Endometrium (tissue), 2 donors: ENCODE results near the gene ZSCAN5A.
"Not testable (repeated sequence)": the region's sequence is repeated elsewhere in the genome, so short reads cannot be mapped to it uniquely, and the experiment has no call there.

ENCODE experiments used
- FAIRE-seq: peaks from 2 replicates; lab custom pipeline; 2012; peaks lifted over from hg19 to GRCh38; lab: Jason Lieb, UNC
- donor health status: control.
- donor health status: control.

ZSCAN5A gene, protein sequence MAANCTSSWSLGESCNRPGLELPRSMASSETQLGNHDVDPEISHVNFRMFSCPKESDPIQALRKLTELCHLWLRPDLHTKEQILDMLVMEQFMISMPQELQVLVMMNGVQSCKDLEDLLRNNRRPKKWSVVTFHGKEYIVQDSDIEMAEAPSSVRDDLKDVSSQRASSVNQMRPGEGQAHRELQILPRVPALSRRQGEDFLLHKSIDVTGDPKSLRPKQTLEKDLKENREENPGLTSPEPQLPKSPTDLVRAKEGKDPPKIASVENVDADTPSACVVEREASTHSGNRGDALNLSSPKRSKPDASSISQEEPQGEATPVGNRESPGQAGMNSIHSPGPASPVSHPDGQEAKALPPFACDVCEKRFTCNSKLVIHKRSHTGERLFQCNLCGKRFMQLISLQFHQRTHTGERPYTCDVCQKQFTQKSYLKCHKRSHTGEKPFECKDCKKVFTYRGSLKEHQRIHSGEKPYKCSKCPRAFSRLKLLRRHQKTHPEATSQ

DNA sequence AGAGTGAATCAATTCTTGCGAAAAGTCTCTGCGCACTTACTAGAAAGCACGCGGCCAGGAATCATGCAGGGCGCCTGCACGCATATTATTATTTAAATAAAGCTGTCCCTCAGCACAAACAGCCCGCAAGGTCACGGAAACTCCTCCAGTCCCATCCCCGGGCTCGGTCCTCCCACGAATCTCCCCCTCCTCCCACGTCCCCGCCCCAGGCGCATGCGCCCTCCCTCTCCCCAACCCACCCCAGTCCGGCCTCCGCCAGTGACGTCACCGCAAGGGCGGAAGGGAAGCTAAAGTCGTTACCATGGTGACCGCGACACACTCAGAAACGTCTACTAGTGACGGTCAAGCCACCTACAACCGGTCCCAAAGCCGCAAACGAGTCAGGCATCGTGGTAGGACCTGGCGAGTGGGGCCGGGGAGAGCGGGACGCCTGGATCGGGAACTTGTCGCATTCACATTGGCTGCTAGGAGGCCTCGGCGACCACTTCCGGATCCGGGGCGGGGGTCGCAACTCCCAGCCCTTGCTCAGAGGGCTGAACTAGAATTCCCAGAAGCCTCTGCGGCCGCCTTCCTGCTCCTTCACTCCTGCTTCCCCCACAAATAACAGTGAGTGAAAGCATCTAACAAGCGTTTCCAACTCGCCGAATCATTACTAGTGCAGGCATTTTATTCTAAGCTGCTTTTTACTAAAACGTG is at the start of gene ZSCAN5A:
TSS of gene ZSCAN5A (minus strand) at position 459 of the 696 bp plus-strand sequence. CDS start 89,793 bp downstream, outside the sequence.
- no peak for FAIRE-seq

GRCh38 chr19:56360841-56361240 is 46.2 kb upstream of the ZSCAN5A start:
- no peak for FAIRE-seq

- no peak for FAIRE-seq
Observed at GRCh38 chr19:56356944-56357343, 42.3 kb upstream of the ZSCAN5A start.

DNA sequence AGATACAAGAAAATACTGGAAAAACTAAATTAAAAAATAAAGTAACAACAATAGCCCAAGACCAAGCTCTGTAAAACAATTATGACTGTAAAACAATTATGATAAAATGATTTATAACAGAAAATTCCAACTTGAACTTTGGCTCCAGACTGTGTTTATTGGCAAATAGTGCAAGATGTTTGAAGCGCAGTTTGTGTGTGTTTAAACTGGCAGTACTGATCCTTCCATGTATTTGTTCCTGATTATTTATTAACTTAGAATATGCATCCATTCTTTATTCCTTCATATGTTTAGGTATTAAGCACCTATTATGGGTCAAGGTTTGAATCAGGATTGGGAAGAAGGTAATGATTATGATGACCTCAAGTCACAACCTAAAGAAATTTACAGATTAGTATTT is 40.9 kb upstream of the ZSCAN5A start:
- no peak for FAIRE-seq

- FAIRE-seq, result no peak
Observed at GRCh38 chr19:56351208-56351607, 36.6 kb upstream of the ZSCAN5A start.

DNA sequence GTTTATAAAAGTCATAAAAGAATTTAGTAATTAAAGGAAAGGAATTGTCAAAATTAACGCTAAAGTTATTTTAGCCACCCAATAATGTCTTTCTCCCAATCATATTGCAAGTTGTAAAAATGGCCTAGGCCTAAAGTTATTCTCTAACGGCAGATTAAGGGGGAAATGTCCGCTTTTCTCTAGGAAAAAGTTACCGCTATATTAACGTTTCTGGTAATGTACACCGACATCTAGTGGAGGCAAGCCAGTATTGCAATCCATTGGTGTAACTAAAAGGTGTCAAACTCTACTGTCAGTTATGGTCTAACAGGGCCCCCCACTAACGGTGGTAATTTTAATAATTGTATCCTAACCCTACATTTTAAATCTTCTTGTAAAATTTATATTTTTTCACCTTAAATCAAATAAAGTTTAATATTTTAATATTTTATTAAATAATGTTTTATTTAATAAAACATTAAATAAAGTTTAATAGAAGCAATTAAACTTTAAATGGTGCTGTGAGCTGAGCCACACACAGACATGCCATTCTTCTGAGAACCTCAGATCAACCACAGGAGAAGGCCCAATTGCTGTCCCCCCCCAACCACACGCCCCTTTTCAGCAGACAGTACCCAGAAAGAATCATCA is 35.9 kb upstream of the ZSCAN5A start:
- FAIRE-seq, result peak; percentile 91

- no peak for FAIRE-seq
Observed at GRCh38 chr19:56348289-56348877, 33.7 kb upstream of the ZSCAN5A start.

- no peak for FAIRE-seq
Observed at GRCh38 chr19:56347163-56347778, 32.6 kb upstream of the ZSCAN5A start.

- peak; percentile 21 for FAIRE-seq
Observed at GRCh38 chr19:56341948-56342347, 27.3 kb upstream of the ZSCAN5A start.

- FAIRE-seq, result not testable (repeated sequence)
Observed at GRCh38 chr19:56339031-56339430, 24.4 kb upstream of the ZSCAN5A start.

DNA sequence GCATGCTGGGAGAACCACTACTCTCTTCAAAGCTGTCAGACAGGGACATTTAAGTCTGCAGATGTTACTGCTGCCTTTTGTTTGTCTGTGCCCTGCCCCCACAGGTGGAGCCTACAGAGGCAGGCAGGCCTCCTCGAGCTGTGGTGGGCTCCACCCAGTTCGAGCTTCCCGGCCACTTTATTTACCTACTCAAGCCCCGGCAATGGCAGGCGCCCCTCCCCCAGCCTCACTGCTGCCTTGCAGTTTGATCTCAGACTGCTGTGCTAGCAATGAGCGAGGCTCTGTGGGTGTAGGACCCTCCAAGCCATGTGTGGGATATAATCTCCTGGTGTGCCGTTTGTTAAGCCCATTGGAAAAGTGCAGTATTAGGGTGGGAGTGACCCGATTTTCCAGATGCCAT is 22.4 kb upstream of the ZSCAN5A start:
- not testable (repeated sequence) for FAIRE-seq

DNA sequence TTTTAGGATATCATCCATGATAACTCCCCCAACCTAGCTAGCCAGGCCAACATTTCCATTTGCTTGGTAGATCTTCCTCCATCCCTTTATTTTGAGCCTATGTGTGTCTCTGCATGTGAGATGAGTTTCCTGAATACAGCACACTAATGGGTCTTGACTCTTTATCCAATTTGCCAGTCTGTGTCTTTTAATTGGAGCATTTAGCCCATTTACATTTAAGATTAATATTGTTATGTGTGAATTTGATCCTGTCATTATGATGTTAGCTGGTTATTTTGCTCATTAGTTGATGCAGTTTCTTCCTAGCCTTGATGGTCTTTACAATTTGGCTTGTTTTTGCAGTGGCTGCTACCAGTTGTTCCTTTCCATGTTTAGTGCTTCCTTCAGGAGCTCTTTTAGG is 20.7 kb upstream of the ZSCAN5A start:
- FAIRE-seq, result not testable (repeated sequence)

- no peak for FAIRE-seq
Observed at GRCh38 chr19:56333506-56333905, 18.9 kb upstream of the ZSCAN5A start.

DNA sequence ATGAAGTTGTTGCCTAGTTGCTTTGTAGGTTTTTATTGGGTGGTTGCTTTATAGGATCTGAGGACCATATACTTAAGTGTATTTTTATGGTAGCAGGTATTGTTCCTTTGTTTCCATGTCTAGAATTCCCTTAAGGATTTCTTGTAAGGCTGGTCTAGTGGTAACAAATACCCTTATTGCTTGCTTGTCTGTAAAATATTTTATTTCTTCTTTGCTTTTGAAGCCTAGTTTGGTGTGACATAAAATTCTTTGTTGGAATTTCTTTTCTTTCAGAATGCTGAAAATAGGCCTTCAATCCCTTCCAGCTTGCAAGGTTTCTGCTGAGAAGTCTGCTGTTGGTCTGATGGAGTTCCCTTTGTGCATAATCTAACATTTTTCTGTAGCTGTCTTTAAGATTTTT is 18.1 kb upstream of the ZSCAN5A start:
- no peak for FAIRE-seq

GRCh38 chr19:56324436-56324835 is 9.8 kb upstream of the ZSCAN5A start:
- FAIRE-seq, result no peak

- FAIRE-seq, result no peak
Observed at GRCh38 chr19:56321989-56322440, 7.4 kb upstream of the ZSCAN5A start.

GRCh38 chr19:56321254-56321988 is 6.8 kb upstream of the ZSCAN5A start:
- FAIRE-seq, result no peak

- no peak for FAIRE-seq
Observed at GRCh38 chr19:56319991-56320390, 5.4 kb upstream of the ZSCAN5A start.

GRCh38 chr19:56317749-56318148 is 3.1 kb upstream of the ZSCAN5A start:
- FAIRE-seq, result no peak

DNA sequence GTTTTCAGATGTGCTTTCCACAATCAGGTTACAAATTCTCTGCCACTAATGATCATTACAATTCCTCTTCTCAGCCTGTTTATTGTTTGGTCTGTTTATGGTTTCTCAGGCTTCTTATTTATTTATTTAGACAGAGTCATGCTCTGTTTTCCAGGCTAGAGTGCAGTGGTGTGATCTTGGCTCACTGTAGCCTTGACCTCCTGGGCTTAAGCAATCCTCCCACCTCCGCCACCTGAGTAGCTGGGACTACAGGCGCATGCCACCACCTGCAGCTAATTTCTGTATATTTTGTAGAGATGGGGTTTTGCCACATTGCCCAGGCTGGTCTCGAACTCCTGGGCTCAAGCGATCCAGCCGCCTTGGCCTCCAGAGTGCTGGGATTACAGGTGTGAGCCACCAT is 2.1 kb upstream of the ZSCAN5A start:
- FAIRE-seq, result no peak
